ENCODE measurements around the gene PLK3.
"Not testable (repeated sequence)": the region's sequence is repeated elsewhere in the genome, so short reads cannot be mapped to it uniquely, and the experiment has no call there.

Gene PLK3

DNA sequence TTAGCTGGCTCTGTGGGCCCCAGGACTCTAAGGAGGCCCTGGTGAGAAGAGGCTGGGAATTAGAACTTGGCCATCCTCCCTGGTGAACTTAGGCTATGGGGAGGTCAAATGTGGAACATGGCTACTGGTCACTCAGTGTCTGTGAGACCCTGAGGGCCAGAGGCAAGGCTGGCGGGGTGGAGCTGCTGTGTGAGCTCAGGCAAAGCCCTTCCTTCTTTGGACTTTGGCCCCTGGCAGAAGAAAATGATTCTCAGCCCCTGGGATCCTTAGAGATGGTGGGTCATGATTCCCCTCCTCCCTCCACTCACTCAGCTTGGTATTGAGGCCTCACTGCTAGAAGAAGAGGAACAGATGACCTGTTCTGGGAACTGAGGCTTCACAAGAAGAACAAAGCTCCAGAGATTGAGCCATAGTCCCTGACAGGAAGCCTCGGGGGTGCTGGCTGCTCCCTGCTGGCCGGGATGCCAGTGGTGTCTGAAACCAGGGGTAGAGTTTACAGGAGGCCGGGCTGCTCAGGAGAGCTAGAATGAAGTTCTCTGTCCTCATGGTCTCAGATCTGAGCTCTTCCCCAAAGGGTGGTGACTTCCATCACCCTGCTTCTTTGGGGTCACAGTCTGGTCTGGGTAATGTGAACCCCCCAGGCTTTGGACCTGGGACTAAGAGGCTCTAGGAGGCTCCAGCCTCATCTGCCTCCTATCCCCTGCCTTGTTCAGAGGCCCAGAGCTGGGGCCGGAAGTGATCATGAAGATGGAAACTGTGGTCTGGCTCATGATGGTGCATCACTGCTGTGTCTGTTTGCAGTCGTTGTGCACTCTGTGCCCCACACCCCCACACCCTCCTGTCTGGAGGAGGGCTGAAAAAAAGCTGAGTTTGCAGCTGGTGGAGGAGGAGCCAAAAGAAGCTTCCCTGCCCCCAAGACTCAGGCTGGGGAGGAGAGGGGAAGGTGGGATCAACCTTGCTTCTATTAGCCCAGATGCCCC is 9.1 kb downstream of the PLK3 start:
- DNase-seq (ENCODE audit: low read depth): peak; percentile 77

DNA sequence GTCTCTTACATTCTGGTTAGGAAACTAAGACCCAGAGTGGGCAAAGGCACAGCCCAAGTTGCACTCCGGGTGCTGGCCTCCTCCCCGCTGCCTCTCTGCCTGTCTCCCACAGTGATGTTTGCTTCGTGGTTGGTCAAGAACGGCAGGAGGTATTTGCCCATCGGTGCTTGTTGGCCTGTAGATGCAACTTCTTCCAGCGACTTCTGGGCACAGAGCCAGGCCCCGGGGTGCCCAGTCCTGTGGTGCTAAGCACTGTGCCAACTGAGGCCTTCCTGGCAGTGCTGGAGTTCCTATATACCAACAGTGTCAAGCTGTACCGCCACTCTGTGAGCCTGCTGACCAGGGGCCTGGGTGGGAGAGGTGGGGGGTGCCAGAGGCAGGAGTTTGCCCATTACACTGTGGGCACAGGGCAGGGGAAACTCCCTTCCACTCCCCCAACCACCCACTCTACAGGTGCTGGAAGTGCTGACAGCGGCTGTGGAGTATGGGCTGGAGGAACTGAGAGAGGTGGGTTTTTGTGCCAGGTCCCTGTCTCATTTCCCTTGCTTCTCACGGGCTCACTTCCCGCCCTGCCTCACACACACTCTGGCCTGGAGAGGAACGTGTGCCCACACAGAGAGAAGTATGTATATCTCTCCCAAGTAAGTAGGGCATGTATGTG is 10.1 kb downstream of the PLK3 start:
- no peak for DNase-seq (ENCODE audit: low read depth)

DNA sequence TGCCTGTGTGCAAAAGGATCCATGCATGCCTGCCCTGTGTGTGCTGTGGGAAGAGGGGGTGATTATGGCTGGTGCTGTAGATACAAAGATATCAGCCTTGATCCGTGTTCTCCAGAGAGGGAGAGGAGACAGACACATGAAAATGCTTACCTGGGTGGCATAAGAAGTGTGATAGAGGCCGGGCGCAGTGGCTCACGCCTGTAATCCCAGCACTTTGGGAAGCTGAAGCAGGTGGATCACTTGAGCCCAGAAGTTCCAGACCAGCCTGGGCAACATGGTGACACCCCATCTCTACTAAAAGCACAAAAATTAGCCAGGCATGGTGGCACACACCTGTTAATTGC is 10.6 kb downstream of the PLK3 start:
- not testable (repeated sequence) for DNase-seq (ENCODE audit: low read depth)

DNA sequence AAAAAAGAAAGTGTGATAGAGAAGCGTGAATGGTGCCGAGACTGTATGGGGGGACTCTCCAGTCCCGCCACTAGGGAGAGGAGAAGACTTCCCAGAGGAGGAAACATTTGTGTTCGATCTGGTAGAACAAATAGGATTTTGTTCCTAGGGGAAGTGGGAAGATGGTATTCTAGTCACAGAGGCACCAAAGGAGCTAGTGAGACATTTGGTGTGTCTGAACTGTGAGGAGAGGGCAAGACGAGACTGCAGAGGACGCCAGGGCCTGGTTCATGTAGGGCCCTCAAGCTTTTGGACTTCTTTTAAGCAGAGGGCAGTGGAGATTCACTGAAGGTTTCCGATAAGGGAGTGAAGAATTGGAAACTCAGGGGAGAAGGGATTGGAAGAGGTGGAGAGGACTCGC is 11.1 kb downstream of the PLK3 start:
- no peak for DNase-seq (ENCODE audit: low read depth)

DNA sequence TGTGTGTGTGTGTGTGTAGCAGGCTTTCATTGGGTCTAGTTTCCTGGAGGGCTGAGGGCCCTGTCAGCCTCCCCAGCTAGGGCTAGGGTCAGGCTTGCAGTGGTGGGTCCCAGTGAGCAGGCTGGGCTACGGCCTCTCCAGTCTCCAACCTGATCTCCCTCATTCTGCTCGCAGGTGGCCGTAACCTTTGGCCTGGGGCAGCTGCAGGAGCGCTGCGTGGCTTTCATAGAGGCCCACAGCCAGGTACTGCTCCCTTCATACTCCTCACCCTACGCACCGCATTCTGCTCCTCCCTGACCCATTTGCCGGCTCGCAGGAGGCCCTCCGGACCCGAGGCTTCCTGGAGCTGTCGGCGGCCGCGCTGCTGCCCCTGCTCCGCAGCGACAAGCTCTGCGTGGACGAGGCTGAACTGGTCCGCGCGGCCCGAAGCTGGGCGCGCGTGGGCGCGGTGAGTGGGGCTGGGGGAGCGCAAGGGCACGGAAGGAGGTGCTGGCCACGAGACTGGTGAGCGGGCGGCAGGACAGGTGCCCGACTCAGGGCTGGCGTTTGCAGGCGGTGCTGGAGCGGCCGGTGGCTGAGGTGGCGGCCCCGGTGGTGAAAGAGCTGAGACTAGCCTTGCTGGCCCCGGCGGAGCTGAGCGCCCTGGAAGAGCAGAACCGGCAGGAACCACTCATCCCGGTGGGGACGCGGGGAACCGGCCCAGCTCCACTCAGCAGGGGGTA is 12.8 kb downstream of the PLK3 start:
- no peak for DNase-seq (ENCODE audit: low read depth)

DNA sequence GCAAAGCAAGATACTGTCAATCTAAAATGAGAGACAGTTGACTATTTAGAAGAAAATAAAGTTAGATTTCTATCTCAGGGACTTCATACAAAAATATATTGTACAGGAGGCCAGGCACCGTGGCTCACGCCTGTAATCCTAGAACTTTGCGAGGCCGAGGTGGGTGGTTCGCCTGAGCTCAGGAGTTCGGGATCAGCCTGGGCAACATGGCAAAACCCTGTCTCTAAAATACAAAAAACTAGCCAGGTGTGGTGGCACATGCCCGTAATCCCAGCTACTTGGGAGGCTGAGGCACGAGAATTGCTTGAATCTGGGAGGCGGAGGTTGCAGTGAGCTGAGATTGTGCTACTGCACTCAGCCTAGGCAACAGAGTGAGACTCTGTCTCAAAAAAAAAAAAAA is 15.7 kb downstream of the PLK3 start:
- DNase-seq (ENCODE audit: low read depth): not testable (repeated sequence)

DNA sequence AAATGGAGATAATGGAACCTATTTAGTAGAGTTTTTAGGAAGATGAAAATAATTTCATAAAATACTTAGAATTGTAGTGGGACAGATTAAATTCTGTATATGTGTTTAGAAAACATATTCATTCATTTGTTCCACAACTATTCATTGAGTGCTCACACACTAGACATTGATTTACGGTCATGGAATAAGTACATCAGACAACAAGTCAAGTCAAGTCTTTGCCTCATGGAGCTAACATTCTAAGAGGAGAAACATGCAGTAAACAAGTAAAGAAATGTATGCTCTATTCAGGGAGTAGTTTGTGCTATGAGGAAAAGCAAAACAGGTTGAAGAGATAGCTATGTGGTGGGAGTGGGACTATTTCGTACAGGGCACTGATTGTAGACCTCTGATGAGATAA is 17.1 kb downstream of the PLK3 start:
- no peak for DNase-seq (ENCODE audit: low read depth)

DNA sequence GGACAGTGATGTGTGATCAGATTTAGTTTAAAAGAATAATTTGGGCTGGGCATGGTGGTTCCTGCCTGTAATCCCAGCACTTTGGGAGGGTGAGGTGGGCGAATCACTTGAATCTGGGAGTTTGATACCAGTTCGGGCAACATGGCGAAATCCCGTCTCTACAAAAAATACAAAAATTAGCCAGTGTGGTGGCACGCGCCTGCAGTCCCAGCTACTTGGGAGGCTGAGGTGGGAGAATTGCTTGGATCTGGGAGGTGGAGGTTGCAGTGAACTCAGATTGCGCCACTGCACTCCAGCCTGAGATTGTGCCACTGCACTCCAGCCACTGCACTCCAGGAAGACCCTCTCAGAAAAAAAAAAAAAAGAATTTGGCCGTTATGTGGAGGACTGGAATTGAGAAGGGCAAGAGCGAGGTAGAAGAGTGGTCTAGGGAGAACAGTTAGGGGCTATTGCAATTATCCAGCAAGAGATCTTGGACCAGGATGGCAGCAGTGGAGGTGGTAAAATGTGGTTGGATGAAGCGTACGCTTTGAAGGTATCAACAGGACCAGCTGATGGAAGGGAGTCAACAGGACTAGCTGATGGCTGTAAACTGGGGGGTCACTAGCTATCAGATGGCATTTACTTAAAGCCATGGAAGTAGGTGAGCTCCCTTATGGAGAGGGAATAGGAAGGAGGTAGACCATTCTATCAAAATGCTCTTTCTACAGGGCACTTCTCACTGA is 17.8 kb downstream of the PLK3 start:
- no peak for DNase-seq (ENCODE audit: low read depth)

DNA sequence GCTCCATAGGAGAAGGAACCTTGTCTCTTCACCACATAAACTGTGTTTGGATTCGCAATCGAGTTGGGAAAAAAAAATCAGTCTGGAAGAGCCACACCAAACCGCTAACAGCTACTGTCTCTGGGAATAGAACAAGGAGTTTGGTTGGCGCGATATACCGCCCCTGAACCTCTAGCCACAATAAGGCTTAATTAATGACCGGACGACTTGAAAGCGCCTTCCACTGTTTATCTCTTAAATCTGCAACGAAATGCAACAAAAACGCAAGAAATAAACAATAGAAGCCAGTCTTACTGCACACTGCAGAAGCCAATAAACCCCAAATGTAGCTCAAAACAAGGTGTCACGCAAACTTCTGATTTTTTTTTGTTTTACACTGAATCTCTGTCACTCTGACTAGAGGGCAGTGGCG is 19.0 kb downstream of the PLK3 start:
- DNase-seq (ENCODE audit: low read depth): peak; percentile 98

DNA sequence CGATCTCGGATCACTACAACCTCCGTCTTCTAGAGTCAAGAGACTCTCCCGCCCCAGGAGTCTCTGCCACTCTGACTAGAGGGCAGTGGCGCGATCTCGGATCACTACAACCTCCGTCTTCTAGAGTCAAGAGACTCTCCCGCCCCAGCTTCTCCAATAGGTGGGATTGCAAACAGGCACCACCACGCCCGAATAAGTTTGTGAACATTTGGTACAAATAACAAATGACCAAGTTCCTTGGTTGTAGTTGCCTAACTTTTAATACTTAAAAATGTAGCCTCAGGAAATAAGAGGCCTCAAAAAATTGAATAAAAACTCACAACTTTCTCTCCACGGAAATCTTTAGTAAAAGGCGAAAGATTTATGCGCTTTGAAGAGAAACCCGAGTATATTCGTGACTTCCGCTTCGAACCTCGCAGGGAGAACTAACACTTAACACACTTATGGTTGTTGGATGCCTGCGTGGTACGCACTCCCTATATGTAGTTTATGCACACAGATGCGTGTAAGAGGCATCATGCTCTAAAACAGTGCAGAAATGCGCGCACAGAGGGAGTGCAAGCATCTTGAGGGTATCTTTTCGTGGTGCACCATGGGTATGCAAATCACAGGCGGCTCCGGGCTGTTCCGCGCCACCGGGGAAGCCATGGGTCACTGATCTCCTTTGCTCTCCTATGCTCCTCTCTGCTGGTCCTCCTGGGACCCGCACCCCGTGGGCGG is 19.6 kb downstream of the PLK3 start:
- DNase-seq (ENCODE audit: low read depth): peak; percentile 99

DNA sequence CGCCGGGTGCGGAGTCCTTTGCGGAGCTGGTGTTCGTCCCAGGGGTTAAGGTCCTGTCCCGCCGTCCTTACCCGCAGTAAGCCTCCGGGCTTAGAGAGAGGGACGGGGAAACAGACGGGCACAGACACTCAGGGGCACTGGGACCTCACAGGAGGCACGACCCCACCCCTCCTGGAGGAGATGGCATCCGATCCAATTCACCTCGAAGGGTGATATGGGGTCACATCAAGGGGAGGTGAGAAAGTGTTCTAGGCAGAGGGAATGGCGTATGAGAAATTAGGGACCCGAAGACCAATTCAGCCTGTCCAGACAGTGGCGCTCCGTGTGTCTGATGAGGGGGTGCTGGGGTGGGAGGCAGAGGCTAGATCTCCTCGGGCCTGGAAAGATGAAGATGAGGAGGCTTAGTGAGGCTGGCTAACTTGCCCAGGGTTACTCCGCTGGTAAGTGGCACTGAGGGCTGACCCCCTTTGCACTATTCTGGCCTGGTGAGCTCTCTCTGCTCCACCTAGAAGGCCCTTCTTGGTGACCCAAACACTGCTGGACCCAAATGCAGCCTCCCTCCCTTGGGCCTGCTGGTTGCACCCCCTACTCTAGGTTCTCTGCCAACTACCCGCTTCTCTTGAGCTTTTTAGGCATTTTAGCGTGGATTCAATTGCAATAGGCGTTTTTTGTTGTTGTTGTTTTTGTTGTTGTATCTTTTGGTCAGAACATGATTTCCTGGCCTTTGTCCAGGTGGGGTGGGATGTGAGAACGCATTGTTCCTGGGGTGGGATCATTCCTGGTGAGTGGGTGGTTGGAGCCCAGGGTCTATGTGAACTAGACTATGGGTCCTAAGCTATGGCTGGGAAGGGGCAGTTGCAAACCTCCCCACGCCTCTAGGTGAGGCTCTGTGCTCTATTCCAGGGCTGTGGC is 20.4 kb downstream of the PLK3 start:
- no peak for DNase-seq (ENCODE audit: low read depth)

DNA sequence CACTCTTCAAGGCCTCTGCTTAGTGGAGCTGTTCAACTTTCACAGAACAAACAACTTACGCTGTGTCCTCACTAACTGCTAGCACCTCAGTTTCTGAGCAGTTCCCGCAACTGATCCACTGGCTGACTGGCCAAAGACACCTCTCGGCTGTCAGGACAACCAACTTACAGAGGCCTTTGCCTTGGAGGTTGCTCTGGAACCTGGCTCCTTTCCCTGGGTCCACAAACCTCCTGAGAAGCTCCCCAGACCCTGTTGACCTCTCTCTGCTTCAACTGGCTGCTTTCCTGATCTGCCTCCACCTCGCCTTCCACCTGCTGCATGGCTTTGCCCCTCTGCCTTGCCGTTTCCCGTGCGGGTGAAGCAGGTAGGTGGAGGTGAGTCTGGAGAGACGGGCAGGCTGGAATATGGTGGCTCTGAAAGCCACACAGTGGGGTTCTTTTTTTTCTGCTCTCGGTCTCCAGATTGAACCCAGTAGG is 21.1 kb downstream of the PLK3 start:
- no peak for DNase-seq (ENCODE audit: low read depth)

DNA sequence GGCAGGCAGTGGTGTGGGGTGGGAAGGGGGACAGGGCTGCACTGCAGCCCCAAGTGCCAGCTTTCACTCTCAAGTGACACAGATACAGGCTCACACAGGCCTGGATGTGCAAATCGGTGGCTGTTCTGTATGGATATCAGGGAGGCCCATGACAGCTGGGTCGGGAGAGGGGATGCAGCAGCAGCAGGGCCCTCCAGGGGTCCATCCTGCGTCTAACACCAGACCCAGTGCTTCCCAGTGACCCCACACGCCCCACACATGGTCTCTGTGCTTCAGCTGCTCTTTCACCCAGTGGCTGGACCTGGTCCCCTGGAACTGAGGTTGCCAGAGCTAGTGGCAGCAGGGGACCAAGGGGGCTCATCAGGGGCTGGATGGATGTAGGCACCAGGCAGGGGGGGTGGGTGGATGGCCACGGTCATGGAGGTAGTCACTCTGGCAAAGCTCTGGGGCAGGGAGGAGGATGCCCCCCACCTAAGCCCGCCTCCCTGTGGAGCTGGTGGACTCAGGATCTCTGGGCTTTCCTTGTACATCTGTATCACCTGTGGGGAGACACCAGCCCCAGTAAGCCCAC is 22.0 kb downstream of the PLK3 start:
- DNase-seq (ENCODE audit: low read depth): no peak

DNA sequence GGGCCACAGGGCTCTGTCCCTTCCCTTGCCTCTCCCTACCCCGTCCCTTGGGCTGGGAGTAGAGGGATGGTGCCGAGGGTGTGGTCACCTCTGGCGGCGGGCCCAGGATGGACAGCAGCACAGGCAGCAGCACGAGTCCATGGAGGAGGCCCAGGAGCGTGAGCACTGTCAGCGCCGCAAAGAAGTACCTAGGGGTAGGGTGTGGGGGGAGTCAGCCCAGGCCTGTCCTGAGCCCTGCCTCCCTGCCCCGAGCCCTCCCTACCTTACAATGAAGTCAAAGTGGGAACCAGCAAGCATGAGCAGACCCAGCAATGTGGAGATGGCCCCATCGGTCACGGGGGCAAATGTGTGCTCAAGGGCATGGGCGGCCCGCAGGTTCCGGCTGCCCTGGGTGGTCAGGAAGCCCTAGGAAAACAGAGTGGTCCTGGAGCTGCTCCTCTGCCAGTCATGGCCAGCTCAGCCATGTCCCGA is 22.8 kb downstream of the PLK3 start:
- DNase-seq (ENCODE audit: low read depth): no peak

DNA sequence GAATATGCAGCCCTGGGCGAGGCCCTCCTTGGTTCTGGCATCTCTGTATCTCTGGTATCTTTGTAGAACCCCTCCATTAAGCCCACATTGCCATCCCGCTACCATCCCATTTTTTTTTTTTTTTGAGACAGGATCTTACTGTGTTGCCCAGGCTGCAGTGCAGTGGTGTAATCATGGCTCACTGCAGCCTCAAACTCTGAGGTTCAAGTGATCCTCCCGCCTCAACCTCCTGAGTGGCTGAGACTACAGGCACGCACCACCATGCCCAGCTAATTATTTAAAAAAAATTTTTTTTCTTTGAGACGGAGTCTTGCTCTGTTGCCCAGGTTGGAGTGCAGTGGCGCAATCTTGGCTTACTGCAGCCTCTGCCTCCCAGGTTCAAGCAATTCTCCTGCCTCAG is 24.2 kb downstream of the PLK3 start:
- not testable (repeated sequence) for DNase-seq (ENCODE audit: low read depth)

DNA sequence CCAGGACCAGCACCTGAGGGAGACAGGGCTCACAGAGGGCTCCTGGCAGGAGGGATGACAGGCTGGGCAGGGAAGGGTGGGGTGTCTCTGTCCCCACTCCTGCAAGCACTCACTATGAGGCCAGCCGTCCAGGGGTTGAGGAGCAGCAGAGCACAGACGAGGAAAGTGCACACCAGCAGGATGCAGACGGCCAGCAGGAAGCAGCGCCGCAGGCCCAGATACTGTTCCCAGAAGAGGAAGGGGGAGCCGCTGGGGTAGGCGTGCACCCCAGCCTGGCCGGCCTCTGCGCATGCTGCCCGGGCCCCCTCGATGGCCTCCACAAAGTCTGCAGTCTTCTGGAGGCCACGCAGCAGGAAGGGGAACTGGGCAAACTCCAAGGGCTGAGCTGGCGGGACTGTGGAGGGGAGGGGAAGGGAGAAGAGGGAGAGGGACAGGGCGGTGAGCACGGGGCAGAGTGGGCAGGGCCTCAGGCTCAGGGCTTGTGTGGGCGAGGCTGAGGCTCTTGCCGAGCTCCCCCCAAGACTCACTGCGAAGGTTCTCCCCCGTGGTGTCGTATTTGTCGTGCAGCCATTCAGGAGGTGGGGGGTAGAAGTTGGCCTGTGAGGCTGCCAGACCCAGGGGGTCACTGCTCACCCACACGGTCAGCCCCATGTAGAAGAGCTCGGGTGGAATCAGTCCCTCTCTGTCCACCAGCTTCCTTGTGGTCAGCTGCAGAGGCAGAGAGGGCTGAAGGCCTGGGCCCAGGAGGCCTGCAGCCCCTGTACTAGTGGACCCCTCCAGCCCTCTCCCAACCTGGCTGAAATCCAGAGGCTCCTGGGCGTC is 26.4 kb downstream of the PLK3 start:
- DNase-seq (ENCODE audit: low read depth): no peak

DNA sequence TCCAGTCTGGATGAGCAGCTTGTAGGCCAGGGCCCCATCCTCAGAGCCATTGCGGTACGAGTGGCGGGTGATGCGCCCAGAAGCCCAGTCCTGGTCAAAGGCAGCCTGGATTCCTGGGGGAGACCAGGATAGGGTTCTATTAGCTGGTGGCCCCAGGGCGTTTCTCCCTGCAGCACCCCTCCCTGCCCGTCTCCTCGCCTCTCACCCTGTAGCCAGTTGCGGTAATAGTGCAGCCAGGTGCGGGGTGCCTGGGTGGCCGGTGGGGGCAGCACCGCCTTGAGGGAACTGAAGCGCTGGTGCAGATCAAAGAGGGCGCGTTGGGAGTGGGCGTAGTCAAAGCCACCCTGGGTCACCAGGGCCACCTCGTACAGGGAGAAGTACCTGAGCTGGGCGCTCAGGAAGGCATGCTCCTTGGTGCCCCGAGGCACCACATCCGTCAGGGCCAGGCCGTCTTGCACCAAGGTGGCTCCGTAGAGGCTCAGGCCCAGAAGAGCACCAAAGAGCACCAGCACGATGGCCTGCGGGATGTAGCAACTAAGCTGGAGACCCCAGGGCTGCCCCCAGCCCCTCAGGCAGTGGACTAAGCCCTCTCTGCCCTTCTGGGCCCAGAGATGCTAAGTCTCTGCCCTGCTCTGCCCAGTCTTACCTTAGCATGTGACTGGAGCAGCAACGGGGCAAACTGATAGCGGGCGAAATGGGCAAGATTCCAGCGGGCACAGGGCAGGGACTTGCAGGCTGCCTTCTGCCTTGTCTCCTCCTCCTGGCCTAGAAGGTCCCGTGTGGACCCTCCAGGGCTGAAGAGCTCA is 27.2 kb downstream of the PLK3 start:
- no peak for DNase-seq (ENCODE audit: low read depth)
